NCI-H82 treated with DMSO at 0.1 percent for 48 hours (cell line): ENCODE results near the gene MAPKAPK2.

Experiments used
- DNase-seq: peaks from one replicate; lab custom pipeline; 2025; ENCODE audit not compliant: unreplicated experiment; lab: John Stamatoyannopoulos, UW

Gene MAPKAPK2

GRCh38 chr1:206660136-206660535 is 24.6 kb upstream of the MAPKAPK2 start:
- no peak for DNase-seq

GRCh38 chr1:206661161-206661820 is 23.4 kb upstream of the MAPKAPK2 start:
- DNase-seq, result no peak

DNA sequence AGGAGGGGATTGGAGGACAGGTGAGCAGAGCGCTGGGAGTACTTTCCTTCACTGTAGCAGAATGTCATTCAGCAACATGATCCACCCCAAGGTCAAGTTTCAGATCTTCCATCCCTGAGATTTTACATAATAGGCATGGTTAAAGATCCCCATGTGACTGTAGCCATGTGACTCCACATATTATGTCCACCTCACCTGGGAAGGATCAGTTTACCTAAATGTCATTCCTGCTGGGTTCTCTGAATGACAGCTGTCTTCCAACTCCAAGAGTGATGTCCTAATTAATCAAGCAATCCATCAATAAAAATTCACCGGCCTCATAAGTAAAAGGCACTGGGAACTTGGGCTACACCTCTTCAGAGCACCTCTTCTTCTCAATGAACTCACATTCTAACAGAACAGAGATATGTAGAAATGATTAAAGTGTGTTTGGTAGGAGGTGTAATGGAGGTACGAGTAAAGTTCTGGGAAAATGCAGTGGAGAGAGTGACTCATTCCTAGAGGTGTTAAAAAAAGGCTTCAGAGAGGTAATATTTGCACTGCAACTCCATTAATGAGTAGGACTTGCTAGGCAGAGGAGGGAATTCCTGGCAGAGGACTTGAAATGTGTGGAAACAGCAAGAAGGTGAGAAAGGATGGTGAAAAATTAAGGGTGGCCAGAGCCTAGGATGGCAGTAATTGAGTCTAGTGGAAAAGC is 22.2 kb upstream of the MAPKAPK2 start:
- no peak for DNase-seq

DNA sequence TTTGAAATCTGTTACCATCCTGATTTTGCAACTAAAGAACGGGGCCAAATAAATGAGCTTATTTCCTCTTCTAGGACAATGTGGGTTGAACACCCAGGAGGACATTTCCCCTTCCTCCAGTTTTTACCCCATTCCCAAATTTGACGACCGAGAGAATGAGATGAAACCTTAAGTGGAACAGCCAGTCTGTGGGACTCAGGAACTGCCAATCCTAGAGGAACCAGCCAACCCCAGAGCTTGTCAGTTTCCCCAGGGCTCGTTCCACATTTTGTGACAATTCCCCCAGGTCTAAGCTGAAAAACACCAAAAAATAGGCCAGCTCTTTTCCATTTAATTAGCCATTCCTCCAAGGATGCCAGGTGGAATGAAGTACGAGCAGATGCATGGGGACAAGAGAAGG is 21.3 kb upstream of the MAPKAPK2 start:
- no peak for DNase-seq

DNA sequence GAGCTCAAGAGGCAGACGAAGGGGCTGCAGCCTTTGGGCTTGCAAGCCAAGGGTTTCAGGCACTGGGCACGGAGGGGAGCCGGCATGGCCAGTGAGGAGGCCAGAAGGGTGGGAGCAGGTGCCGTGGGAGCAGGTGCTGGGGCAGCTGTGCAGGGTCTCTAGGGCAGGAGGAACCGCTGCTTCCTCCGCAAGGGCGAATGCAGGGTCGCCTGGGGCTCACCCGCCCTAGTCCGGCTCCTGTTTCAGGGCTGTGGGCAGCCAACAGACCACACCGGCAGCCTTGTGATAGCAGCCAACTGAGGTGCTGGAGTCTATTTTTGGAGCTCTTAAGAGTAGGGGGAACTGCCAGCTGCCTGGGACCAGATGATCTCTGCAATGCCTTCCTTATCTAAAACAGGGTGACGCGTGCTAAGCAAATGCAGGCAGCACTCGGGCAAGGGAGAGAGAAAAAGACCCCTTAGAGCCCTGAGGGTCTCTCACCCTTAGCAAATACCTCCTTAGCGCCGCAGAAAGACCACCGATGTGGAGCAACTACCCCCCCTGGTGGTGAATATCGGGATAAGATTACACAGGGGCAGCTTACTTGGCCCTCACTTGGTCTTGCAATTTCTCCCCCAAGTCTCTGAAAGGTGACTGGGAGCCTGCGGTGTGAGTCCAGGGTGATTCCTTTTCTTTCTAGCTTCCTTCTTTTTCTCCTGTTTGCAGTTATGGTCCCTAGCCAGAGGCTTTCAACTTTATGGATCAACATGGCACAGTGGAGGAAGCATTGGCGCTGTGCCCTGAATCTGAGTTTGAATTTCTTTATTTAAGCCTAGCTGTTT is 20.7 kb upstream of the MAPKAPK2 start:
- peak; percentile 74 for DNase-seq

GRCh38 chr1:206664740-206665139 is 20.0 kb upstream of the MAPKAPK2 start:
- no peak for DNase-seq

GRCh38 chr1:206666031-206666561 is 18.6 kb upstream of the MAPKAPK2 start:
- no peak for DNase-seq

DNA sequence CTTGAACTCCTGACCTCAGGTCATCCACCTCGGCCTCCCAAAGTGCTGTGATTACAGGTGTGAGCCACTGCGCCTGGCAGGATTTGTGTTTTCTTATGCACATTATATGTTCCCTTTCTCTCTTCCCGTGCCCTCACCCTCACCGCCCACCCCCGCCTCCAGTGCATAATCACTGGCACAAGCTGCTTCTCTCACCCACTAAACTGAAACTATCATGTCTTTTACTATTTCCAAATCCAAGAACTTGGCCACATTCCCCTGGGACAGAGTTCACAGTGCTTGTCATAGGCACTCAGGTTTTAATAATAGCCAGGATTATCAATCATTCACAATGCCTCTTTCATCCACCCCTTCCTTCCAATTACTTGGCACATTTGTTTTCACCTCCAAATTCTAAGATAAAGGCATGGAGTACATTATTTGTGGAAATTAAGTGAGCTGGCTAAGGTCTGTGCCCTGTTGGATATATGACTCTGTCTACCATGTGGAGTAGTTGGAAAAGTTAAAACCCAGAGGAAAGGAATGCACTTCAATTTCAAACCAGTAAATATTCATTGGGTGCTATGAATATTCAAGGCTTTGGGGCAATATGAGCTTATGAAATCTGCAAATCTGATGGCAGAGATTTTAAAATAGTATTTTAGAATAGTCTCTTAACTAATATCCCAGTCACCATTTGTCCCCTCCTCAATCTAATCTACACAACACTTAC is 17.6 kb upstream of the MAPKAPK2 start:
- no peak for DNase-seq

DNA sequence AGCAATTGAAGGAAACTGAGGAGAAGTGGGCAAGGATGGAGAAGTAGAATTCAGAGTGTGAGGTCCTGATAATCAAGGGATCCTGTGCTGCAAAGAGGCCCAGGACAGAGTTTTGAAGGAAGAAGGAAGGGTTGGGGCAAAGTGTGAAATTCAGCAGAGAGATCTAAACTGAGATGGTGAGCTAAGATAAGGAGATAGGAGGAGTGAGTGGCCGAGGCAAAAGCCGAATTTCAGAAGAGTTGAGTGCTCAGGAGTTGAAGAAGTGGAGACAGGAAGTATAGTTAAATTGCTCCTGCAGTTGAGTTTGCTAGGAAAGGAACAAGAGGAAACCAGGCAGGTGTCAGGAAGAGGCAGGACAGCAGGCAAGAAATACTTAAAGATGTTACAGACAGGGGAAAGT is 16.4 kb upstream of the MAPKAPK2 start:
- no peak for DNase-seq

GRCh38 chr1:206668874-206669410 is 15.8 kb upstream of the MAPKAPK2 start:
- no peak for DNase-seq

GRCh38 chr1:206672011-206672688 is 12.6 kb upstream of the MAPKAPK2 start:
- DNase-seq, result no peak

DNA sequence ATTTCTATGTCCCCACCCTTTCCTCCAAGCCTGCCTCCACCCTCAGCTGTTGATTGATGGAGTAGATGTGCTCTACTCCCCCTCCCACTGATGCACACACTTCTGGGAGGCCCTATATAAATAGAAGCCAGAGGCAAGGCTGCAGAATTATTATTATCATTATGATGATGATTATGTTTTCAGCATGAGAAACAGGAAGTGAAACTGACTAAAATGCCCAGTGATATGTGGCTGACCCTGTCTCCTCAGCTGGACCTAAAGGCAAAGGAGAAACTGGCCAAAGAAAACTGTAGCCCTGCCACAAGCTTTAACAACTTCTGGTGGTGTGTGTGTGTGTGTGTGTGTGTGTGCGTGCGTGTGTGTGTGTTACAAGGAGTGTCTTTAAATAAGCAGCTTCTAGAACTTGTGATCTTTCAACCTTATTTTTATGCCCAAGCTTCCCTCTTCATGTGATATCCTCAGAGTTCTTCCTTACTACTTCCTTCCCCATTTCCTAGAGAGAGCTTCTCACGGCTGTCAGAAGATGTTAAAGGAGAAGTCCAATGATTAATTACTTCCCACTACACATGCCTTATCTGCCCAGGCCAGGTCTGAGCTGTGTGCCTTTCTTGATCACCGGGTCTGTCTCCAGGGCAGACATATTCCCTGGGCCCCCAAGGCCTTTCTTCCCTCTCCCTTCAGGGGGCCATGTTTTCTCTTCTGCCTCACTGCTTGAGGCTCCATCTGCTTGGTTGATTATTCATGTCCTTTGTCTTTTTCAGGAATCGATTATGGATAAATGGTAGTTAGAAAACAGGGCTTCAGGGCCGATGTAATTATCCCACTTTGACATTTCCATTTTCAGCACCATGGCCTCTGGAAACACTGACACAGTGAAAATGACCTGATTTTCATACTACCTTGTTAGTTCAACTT is 11.6 kb upstream of the MAPKAPK2 start:
- no peak for DNase-seq

DNA sequence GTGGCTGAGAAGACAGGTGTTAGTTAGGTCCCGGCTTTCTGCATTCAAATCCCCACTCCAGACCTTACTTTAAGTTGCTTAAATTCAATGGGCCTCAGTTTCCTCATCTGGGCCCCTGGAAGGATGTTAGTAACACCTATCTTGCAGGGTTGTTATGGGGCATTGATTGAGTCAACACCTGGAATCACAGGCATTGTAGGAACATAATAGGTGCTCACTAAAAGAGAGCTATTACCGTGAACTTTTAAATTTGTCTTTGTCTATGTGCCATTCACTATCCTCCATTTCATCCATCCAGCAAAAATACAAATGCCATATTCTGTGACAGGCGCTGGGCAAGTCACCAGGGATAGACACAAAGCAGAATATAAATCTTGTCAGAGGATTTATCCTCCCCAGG is 10.5 kb upstream of the MAPKAPK2 start:
- no peak for DNase-seq

DNA sequence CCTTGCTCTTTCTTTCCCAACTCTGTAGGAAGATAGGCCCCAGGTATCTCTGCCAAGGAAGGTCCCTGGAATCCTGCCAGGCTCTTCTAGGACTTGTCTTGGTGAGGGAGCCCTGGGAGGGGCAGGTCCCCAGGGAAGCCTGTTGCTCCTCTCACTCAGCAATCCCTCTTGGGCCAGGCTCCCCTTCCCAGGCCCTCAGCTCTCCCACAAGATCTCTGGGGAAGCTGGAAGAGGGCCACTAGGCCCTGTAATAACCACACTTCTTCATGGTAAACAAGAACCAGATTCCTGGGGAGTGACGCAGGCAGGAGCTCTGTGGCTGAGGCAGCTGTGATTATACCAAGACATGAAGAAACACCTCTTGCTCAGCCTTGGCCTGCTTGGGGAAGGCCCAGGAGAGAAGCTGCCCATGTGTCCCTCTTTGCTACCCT is 9.9 kb upstream of the MAPKAPK2 start:
- DNase-seq, result no peak

GRCh38 chr1:206676499-206676898 is 8.2 kb upstream of the MAPKAPK2 start:
- DNase-seq, result no peak

GRCh38 chr1:206678490-206678889 is 6.2 kb upstream of the MAPKAPK2 start:
- no peak for DNase-seq

DNA sequence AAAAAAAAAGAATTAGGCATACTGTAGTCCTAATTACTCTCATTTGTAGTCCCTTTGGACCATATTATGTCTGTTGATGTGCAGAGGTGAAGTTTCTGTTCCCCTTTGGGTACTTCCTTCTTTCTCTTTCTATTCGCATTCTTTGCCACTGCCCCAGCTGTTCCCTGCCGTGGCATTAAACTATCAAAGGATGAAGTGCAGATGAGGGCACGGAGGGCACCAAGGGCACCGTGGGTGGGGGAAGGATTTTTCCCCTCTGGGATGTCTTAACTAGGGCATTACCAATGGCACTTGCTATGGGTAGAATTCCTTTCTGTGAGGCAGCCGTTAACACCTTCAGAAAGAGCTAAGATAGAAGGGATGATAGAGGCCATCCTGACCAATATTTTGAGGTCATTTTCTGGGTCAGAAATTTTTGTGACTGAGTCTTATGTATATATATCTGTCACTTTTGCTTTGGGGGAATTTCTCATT is 4.9 kb upstream of the MAPKAPK2 start:
- DNase-seq, result no peak

GRCh38 chr1:206680279-206680678 is 4.4 kb upstream of the MAPKAPK2 start:
- DNase-seq, result no peak

DNA sequence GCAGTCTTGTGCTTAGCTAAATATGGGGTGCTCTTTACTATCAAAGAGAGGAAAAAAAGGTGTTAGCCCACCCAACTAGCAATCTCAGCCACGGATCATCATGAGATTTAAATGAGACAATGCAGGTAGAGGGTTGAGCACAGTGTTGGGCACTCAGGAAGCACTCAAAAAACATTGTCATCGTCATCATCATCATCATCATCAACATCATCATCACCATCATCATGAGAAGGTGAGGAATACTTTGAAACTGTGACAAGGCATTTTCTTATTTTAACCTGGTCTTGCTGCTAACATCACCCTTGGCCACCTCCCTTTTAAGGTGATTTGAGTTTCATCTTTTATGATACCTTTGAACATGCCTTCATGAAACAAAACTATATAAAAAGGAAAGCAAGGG is 3.3 kb upstream of the MAPKAPK2 start:
- DNase-seq, result no peak
